ENCODE results near the gene CEP152.

CEP152 gene

DNA sequence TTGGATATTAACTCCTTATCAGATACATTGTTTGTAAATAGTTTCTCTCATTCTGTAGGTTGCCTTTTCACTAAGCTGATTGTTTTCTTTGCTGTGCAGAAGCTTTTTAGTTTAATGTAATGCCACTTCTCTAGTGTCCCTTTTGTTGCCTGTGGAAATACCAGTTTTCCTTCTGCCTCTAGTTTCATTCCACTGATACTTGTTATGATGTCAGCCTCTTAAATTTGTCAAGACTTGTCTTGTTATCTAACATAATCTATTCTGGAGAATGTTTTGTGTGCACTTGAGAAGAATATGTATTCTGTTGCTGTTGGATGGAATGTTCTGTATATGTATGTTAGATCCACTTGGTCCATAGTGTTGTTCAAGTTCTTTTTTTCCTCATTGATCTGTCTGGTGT is 18.0 kb upstream of the CEP152 start:
- TF ChIP-seq POLR2A (IDR thresholded peaks at IDR 0.05; ENCODE audit: low read length) = no peak
- no peak for TF ChIP-seq GATA1 (IDR thresholded peaks at IDR 0.05; ENCODE audit: low read depth, low read length)
- no peak for DNase-seq

DNA sequence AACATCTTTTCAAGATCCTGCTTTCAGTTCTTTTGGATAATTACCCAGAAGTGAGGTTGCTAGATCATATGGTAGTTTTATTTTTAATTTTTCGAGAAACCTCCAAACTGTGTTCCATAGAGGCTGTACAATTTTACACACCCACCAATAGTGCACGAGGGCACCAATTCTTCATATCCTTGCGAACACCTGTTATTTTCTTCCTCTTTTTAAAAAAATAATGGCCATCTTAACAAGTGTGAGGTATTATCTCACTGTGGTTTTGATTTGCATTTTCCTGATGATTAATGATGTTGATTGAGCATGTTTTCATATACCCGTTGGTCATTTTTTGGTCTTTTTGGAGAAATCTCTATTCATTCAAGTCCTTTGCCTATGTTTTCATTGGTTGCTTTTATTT is 17.6 kb upstream of the CEP152 start:
- TF ChIP-seq GATA1 (IDR thresholded peaks at IDR 0.05; ENCODE audit: low read depth, low read length) (no peak), POLR2A (IDR thresholded peaks at IDR 0.05; ENCODE audit: low read length) (no peak)
- DNase-seq = no peak

DNA sequence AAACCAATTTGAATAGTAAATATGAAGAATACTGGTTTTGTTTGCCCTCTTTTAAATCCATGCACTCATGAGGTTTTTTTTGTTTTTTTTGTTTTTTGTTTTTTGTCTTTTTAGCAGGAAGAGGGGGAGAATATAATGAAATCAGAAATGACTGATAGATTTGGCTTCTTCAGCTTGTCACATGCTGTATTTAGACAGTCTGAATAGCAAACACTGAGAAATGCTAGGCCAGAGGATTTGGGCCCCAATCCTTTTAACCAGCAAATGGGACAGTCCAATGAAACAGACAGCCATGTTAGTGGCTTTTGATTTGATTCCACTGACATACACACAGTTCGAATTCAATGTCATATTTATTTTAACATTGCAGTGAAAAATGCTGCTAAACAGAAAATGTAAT is 14.2 kb upstream of the CEP152 start:
- DNase-seq = no peak
- TF ChIP-seq GATA1 (IDR thresholded peaks at IDR 0.05; ENCODE audit: low read depth, low read length) (no peak), POLR2A (IDR thresholded peaks at IDR 0.05; ENCODE audit: low read length) (no peak)

DNA sequence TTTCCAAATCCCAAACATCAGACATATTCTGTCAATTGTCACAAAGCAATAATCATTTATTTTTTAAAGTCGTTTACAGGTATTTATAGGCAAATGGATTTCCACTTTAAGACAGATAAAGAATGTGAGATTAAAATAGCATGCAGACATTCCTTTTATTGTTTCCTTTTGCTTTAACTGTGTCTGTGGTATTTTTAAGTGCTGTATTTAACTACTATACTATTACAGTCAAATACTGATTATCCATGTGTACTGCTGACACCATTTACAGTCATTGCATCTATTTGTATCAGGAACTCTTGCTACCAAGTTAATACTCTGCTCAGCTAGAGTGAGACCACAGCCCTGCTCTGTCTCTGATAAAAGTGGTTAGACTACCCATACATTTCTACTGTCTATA is 12.8 kb upstream of the CEP152 start:
- DNase-seq = no peak

DNA sequence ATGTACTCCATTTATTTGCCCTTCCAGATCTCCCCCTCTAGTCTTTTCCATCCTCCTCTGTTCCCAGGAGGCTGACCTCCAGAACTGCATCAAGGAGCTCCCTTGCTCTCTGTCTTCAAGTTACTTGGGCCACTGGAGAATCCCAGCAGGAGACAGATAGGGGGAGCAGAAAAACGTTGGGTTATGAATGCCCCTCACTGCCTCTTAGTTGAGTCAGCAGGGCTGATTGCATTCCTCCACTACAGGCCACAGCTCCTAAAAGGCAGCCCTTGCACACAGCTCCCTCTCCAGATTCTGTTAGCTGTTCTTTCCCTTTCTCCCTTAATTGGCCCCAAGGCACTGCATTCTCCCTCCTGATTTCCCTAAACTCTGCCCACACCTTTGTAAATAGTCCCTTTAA is 12.4 kb upstream of the CEP152 start:
- DNase-seq = no peak
- no peak for TF ChIP-seq POLR2A (IDR thresholded peaks at IDR 0.05; ENCODE audit: low read length)
- TF ChIP-seq GATA1 (IDR thresholded peaks at IDR 0.05; ENCODE audit: low read depth, low read length) = no peak

More for the DNA sequence above, 12.8 kb upstream of the CEP152 start:
- TF ChIP-seq GATA1 (IDR thresholded peaks at IDR 0.05; ENCODE audit: low read depth, low read length) = no peak
- no peak for TF ChIP-seq POLR2A (IDR thresholded peaks at IDR 0.05; ENCODE audit: low read length)

- TF ChIP-seq GATA1 (IDR thresholded peaks at IDR 0.05; ENCODE audit: low read depth, low read length) = no peak
- no peak for TF ChIP-seq POLR2A (IDR thresholded peaks at IDR 0.05; ENCODE audit: low read length)
- no peak for DNase-seq
Observed at GRCh38 chr15:48814286-48814685, 3.4 kb upstream of the CEP152 start.

DNA sequence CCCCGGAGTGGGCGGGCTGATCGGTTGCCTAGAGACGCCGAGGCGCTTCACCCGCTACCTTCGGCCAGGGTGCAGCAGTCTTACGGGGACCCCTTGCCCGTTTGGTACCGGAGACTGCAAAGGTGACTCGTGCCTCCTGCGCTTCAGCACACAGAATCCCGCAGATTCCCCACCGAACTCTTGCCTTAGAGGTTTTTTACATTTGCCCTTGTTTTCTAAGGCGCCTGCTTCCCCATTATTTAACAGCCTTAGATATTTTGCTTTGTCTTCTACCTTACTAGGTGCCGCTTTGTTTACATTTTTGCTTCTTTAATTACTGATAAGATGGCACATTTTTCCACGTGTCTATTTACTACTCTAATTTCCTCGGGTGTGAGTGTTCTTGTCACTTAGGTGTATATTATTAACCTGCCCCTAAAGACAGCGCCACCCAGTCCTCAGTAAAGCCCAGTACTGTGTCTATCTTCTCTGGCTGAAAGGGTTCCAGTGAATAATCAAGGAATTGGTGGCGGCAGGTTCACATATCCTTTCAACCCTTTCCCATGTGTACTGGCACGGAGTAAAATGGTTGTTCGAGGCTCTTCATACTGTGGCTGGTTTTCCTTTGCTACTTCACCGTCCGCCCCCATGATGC is 573 bp upstream of the CEP152 start:
- DNase-seq = peak in 1 of 2 experiments; percentile 56
- TF ChIP-seq POLR2A (IDR thresholded peaks at IDR 0.05; ENCODE audit: low read length) (no peak), GATA1 (IDR thresholded peaks at IDR 0.05; ENCODE audit: low read depth, low read length) (no peak)

GRCh38 chr15:48806151-48806550 is 4.7 kb downstream of the CEP152 start:
- TF ChIP-seq GATA1 (IDR thresholded peaks at IDR 0.05; ENCODE audit: low read depth, low read length) = no peak
- no peak for TF ChIP-seq POLR2A (IDR thresholded peaks at IDR 0.05; ENCODE audit: low read length)
- DNase-seq = no peak

- DNase-seq = no peak
- TF ChIP-seq POLR2A (IDR thresholded peaks at IDR 0.05; ENCODE audit: low read length) = no peak
- TF ChIP-seq GATA1 (IDR thresholded peaks at IDR 0.05; ENCODE audit: low read depth, low read length) = no peak
Observed at GRCh38 chr15:48805591-48805990, 5.3 kb downstream of the CEP152 start.

GRCh38 chr15:48803877-48804276 is 7.0 kb downstream of the CEP152 start:
- TF ChIP-seq GATA1 (IDR thresholded peaks at IDR 0.05; ENCODE audit: low read depth, low read length) = no peak
- no peak for TF ChIP-seq POLR2A (IDR thresholded peaks at IDR 0.05; ENCODE audit: low read length)
- DNase-seq = no peak

GRCh38 chr15:48802867-48803266 is 8.0 kb downstream of the CEP152 start:
- peak in 1 of 2 experiments; percentile 21 for DNase-seq
- TF ChIP-seq GATA1 (IDR thresholded peaks at IDR 0.05; ENCODE audit: low read depth, low read length) = no peak
- TF ChIP-seq POLR2A (IDR thresholded peaks at IDR 0.05; ENCODE audit: low read length) = no peak

- no peak for DNase-seq
- no peak for TF ChIP-seq POLR2A (IDR thresholded peaks at IDR 0.05; ENCODE audit: low read length)
- TF ChIP-seq GATA1 (IDR thresholded peaks at IDR 0.05; ENCODE audit: low read depth, low read length) = no peak
Observed at GRCh38 chr15:48802257-48802656, 8.6 kb downstream of the CEP152 start.

GRCh38 chr15:48800811-48801455 is 9.9 kb downstream of the CEP152 start:
- peak; percentile 34 to 58 for DNase-seq
- TF ChIP-seq GATA1 (IDR thresholded peaks at IDR 0.05; ENCODE audit: low read depth, low read length) (no peak), POLR2A (IDR thresholded peaks at IDR 0.05; ENCODE audit: low read length) (no peak)

DNA sequence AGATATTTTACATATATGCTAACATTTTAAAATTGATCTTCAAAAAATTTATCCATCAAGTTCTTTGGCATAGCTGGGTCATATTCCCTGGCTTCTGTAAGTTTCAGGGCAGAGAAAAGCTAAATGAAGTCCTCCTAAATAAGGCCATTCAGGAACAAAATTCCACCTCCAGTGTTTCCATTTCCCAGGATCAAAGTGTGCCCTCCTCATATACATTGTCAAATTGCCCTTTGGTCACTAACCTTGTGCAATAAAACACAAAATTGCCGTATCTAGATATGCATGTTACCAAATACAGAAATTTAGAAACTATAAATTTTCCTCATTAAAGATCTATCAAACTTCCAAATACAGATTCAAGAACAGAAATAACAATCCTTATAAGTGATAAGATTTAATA is 10.6 kb downstream of the CEP152 start:
- TF ChIP-seq POLR2A (IDR thresholded peaks at IDR 0.05; ENCODE audit: low read length) (no peak), GATA1 (IDR thresholded peaks at IDR 0.05; ENCODE audit: low read depth, low read length) (no peak)
- no peak for DNase-seq

DNA sequence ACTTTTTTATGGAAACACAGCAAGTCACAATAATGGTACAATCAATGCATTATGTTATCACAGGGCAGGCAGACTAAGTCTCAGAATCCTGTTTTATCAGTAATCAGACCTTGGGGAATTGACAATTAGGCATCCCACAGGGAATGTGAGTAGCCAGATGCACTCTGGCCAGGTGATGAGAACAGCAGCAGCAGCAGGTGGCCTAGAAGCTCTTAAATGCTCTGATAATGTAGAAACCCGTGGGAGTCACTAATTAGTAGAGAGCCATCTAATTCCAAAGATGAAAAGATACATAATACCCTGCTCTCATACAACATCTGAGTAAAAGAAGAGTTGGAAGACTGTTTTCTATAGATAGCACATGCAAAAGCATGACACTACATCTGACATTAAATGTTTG is 12.6 kb downstream of the CEP152 start:
- no peak for TF ChIP-seq POLR2A (IDR thresholded peaks at IDR 0.05; ENCODE audit: low read length)
- no peak for TF ChIP-seq GATA1 (IDR thresholded peaks at IDR 0.05; ENCODE audit: low read depth, low read length)
- DNase-seq = no peak

Data from erythroblast (primary cell).